CD4-positive, alpha-beta T cell treated with Interleukin-17A for 4 hours (primary cell): ENCODE measurements around the gene CPNE5.

Source experiments
- DNase-seq: peaks from one replicate; pipeline ENCODE4 v3.0.0-alpha.2; 2020; ENCODE audit warnings: mixed read lengths

Gene CPNE5

GRCh38 chr6:36856277-36856676, 17.0 kb upstream of the CPNE5 start:
- DNase-seq, result no peak

- DNase-seq, result no peak
These were observed 16.5 kb upstream of the CPNE5 start for GRCh38 chr6:36855750-36856149.

DNA sequence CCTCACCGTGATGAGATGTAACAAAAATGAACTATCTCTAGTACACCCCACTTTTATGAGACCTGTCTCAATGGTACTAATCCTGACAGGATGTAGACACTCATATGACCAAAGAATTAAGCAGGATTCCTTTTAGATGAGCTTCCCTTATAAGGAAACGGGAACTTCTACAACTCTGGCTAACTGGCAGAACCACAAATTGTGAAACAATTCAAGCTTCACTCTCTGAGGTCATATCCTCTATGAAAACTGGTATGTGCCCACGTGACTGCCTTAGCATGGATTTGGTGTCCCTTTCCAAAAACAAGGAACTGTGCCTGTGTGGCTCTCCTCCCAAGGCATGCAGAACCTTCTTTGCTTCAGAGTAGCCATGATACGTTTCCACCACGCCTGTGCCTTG, 14.1 kb upstream of the CPNE5 start:
- no peak for DNase-seq

DNA sequence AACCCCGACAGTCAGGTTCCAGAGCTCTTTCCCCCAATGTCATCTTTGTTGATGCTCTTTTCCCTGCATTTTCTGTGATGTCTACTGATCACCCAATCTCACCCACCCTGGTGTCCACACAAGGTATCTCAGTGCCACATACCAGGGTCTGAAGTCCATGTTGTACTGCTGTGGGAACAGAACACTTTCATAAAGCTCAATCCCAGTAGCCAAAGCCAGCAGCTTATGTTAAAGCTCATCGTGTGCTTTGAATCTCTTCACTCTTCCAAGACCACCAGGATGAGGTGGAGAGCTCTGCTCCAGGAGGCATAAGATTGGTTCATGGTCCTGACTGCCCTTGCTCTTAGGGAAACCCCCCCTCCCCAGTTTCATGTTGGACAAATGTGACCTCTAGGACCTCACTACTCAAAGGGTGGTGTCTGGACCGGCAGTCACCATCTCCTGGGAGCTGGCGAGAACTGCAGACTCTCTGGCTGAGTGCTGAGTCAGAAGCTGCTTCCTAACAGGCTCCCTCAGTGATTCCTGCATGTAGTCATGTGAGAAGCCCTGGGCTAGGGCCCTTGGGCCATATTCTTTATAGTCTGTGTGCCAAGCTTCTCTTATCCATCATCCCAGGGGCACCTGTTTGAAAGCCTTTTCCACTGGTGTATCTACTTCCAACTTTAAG, 13.4 kb upstream of the CPNE5 start:
- no peak for DNase-seq

GRCh38 chr6:36851626-36852025, 12.4 kb upstream of the CPNE5 start:
- no peak for DNase-seq

DNA sequence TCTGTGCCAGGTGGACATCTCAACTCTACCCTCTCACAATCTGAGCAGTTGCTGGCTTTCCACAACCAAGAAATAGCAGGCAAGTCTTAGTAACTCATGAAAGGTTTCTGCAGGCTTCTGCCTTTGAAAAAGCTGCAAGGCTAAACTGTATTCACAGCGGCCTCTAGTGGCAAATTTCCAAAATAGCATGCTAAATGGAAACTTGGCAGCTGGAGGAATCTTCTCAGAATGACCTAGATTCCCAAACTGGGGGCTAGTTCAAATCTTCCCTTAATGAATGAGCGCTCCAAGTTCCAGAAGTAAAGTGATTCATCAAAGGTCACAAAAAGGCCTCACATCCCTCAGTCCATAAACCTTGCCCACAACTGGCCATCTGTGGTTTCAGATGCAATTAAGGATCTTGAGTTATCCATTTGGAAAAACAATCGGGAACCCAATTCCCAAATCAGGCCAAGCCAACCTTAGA, 11.9 kb upstream of the CPNE5 start:
- peak; percentile 43 for DNase-seq

DNA sequence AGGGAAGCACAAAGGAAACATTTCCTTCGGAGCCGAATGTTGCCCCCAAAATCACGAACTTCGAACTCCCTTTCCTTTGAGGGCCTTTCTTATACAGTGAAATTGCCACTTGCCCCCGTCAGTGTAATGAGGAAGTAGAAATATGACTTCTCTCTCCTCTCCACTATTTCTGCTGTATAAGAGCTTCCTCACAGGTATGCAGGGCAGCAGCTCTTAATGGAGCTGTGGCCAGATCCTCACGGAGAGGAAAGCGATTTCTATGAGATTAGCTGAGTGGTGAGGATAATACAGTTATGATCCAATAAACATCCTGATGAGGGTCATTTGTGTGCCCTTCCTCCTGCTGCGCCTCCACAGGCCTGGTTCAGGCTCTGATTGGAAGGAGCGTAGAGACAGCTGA, 10.8 kb upstream of the CPNE5 start:
- DNase-seq, result no peak

DNA sequence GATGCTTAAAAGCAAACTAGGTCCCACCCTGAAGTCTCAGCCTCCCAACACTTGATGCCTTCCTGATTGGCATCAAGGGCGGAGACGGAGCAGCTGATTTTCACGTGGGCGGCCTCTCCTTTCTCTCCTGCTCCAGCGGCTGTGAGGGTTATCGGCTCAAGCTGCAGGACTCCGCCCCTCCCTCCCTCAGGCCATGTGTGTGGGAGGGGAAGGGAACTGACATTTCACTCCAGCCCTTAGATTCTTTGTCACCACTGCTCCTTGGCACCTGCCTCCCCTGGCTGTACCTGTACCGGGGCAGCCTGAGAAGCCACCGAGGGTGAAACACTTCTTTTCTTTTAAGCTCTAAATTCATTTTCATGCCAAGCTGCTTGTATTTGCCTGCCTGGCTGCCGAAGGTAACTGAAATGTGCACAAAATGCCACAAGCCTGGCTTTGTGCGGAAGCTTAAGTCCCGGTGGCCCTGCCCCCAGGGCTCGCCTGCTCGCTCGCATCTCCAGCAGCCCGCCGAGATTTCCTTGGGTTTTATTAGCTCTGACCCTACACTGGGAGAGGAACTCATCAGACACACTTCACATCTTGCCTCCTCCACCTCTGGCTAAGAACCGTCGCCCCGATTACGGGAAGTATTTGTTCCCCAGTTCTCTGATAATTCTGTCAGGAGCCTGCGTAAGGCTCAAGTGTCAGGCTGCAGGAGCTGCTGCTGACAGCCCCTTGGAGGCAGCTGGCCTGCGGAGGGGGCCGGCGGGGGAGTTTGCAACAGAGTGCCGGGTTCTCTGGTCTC, 9.6 kb upstream of the CPNE5 start:
- DNase-seq, result no peak

DNA sequence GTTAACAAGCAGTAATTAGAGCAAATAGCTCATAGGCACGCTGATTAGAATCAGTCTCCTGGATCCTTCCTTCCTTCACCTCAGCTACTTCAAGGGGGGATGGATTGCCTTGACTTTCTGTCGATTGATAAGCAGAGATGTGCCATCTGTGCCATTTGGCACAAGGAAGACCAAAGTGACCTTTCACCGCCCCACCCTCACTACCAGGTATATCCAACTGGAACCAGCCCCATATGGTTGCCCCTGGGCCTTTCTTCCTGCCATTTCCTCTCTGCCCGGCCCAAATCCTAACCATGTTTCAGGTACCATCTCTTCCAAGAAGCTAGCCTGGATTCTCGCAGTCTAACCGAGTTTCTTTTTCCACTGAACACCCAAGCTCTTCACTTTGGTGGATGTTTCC, 8.7 kb upstream of the CPNE5 start:
- no peak for DNase-seq

DNA sequence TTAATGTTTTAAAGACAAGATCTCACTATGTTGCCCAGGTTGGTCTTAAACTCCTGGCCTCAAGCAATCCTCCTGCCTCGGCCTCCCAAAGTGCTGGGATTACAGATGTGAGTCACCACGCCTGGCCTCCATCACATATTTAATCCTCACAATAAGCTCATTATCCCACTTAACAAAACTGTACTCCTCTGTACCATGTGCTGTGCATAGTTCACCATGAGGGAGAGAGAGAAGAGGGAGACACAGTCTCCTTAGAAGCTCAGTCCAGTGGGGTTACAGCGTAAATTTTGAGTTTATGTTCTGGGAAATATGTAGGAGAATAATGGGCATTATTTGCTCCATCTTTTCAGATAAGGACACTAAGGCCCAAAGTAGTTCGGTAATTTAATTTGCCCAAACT, 7.9 kb upstream of the CPNE5 start:
- DNase-seq, result no peak

DNA sequence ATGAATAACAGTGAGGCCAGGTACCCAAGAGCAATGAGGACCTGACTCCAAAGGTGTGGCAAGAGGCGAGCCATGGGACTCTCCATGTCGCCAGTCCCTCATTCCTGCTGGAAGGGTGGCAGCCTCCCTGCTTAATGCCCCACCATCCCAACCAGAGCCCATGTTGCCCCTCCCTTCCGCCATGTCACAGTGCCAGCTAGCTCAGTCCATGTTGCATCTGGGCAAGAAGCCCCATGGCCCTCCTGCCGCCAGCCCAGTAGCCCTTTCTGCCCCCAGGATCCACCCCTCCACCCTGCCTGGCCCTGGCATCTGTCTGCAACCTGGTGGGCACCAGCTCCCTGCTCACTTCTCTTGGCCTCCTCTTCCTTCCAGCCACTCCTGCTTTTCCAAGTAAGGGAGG, 6.0 kb upstream of the CPNE5 start:
- no peak for DNase-seq

GRCh38 chr6:36844232-36845170, 5.3 kb upstream of the CPNE5 start:
- no peak for DNase-seq

DNA sequence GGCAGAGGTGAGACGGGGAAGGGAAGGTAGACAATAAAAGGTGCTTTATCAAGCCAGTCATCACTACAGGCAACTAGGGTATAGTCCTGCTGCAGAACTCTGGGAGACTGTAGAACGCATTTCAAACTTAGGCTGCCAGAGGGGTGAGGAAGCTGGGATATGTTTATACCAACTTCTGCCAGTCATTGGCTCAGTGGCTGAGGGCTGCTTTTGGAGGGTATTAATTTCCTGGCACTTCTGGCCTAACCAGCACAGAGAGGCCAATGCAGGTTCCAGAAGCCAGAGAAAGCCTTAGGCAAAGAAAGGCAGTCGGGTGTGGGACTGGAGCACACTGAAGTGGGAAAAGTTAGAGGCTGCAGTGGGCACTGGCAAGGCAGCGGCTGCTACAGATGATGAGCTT, 3.9 kb upstream of the CPNE5 start:
- no peak for DNase-seq

- no peak for DNase-seq
These were observed 2.5 kb upstream of the CPNE5 start for GRCh38 chr6:36841756-36842155.

DNA sequence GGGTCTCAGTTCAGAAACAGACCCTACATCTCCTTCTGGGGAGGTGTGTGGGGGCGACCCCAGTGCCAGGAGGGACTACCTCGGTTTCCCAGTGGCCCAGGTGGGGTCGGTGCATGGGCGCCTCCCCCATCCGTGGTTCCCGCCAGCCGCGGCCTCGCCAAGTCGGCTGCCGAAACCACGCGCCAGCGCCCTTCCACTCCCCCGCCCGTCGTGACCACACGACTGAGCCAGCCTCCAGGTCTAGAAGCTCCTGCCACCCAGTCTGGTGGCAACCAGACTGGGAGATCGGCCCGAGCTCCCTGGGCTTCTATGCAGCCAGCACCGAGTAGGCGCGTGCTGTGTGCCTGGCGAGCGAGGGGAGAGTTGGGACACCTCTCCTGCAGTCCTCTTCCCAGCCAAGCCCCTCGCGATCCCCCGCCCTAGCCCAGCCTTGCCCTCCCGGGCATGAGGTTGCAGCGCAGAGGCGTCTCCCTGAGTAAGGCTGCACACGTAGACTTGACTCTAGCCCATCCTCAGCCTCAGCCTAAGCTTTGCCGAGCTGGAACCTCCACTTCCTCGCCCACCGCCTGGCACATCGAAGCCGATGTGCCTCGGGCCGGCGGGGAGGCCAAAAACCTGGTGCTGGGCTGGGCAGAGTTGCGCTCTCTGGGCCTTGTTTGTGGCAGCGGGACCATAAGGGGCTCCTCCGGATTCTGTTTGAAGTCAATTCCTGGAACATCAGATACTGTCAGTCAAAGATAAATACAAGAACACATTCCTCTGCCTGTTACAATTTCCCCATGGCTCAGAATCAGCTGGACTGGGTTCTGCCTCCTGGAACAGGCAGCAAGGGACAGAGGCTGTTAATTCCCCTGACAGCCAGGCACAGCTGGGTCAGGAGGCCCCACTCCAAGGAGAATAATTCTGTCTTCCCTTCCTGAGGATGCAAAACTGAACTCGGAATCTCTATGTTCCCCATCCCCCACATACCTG, 1.5 kb upstream of the CPNE5 start:
- peak; percentile 54 for DNase-seq

DNA sequence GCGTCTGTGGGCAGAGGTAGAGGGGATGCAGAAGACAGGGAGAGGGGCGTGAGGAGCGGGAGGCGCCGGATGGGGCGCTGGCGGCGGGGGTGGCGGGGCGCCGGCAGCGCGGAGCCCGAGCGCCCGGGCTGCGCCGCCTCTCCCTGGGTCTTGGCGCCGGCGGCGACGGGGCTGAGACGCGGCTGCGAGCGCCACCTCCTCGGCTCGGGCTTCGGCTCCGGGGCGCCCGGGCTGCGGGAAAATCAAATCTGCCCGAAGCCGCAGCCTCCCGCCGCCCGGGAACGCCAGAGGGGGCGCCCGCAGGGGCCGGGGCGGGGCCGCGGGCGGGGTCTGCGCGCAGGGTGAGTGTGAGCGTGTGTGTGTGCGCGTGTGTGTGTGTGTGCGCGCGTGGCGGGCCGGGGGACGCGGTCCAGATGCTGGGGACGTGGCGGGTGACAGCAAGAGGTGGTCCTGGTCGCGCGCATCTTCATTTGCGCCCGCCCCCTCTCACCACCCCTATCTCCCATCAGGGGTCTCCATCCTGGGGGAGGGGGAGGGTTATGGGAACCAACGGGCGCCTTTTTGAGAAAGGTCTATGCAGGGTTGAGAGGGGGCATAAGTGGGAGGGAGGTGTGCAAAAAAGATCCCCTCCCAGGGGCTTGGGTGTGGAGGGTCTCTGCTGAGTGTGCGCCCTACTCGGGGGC, 646 bp upstream of the CPNE5 start:
- DNase-seq, result peak; percentile 66

GRCh38 chr6:36837686-36838085, 1.6 kb downstream of the CPNE5 start:
- no peak for DNase-seq

DNA sequence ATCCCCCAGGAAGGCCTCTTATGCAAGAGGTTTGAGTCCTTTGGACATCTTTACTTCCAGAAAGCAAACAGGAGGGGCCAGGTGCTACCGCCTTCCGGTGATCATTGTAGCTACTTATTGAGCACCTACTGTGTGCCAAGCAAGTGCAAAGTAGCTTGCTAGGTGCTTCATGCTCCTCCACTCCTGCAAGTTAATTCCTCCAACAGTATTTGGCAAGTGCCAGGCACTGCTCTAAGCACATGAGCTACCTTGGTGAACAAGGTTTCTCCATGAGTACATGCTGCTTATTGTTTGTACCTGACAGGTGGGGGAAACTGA, 2.3 kb downstream of the CPNE5 start:
- DNase-seq, result no peak

DNA sequence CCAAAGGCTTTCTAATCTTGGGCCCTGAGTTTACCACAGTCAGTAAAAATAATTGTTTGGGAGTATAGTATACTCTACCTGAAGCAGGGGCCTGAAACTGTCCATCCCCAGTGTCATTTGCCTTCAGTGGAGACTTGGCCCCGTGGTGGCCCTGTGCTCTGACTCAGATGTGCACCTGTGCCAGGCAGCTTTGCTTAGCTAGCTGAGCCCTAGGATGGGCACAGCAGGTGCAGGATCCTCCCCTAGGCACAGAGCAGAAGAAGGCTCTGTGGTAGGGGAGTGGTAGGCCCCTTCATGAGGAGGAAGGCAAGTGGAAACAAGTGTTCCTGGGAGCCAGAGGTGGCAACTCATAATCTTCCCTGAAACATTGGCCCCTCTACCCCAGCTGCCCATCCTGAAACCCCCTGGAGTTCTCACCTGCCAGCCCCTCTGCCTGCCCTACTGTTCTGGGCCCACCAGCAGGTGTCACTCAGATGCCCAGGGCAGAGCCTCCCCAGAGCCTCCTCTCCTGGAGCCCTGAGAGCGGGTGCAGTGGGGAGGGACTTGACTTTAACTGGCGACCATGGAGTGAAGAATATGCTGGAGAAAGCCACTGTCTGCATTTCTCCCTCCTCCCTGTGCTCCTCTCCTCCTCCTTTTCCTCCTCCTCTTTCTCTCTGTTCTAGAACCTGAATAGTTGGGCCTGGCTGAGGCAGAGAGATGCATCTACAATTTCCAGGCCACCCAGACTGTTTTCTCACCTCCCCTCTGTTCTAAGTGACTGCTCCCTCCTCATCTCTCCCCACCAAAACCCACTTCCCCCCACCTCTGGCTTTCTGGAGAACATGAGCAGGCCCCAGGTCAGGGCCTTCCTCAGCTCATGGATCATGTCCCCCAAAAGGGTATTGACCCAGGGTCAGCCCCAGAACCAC, 2.9 kb downstream of the CPNE5 start:
- DNase-seq, result peak; percentile 9

DNA sequence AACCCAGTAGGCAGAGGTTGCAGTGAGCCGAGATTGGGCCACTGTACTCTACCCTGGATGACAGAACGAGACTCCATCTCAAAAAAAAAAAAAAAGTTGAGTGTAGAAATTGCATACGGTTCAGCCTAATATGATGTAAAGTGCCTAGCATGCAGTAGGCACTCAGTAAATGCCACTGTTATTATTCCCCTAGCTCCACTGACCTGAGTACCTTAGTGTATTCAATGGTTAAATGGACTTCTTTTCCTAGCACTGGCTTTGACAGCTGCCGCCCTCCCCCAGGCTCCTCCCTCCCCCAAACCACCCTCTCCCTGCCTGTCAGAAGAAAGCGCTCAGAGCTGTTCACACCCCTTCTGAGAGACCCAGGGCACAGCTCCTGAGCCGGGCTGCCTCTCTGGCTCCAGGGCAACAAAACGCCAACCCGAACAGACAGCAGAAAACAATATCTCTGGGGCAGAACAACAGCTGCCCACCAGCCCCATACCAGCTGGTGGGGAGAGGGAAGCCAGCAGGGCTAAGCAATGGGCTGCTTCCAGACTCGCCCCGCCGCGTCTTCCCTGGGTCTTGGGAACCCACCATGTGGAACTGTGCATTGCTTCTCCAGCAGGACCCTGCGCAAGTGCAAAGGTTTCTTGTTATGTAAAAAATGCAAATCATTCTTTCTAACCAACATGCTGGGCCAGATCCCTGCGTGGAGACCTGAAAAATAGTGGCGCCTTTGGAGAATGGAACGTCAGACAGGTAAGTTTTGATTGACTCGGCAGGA, 4.5 kb downstream of the CPNE5 start:
- DNase-seq, result no peak
